ENCODE results near the gene KRTAP5-2.
"Not testable (repeated sequence)": the region's sequence is repeated elsewhere in the genome, so short reads cannot be mapped to it uniquely, and the experiment has no call there.

KRTAP5-2 gene

DNA sequence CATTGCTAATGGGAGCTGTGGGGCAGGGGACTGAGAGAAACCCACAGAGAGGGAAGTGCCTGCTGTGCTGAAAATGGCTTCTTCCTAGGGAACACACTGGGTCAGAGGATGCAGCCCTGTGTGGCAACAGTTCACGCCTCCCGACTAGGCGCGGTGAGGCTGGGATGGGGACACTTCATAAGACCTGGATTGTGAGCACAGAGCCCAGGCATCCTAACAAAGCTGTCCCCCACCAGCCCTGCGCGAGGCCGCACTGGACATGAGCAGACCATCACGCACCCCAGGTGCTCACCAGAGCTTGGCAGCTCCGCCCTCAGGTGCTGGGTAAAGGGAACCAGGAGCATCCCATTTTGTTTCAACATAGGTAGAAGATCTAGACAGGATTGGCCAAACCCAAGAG lies 25.6 kb upstream of the KRTAP5-2 start:
- no peaks in the 10 kb centered on the region for H3K36me3 Mint-ChIP-seq (ENCODE audit: low read depth)
- no peak overlapping the region for H3K27ac Mint-ChIP-seq
- H3K27me3 Mint-ChIP-seq (ENCODE audit: low read depth) = peaks cover 29% of the 10 kb centered on the region
- no peaks in the 10 kb centered on the region for H3K4me1 Mint-ChIP-seq
- TF ChIP-seq, protein P1, sequence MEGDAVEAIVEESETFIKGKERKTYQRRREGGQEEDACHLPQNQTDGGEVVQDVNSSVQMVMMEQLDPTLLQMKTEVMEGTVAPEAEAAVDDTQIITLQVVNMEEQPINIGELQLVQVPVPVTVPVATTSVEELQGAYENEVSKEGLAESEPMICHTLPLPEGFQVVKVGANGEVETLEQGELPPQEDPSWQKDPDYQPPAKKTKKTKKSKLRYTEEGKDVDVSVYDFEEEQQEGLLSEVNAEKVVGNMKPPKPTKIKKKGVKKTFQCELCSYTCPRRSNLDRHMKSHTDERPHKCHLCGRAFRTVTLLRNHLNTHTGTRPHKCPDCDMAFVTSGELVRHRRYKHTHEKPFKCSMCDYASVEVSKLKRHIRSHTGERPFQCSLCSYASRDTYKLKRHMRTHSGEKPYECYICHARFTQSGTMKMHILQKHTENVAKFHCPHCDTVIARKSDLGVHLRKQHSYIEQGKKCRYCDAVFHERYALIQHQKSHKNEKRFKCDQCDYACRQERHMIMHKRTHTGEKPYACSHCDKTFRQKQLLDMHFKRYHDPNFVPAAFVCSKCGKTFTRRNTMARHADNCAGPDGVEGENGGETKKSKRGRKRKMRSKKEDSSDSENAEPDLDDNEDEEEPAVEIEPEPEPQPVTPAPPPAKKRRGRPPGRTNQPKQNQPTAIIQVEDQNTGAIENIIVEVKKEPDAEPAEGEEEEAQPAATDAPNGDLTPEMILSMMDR (IDR thresholded peaks at IDR 0.05; ENCODE audit: unreplicated experiment in 3 of 3) = no peak
- no peak overlapping the region for H3K4me3 Mint-ChIP-seq
- H3K9me3 Mint-ChIP-seq = peaks cover 2% of the 10 kb centered on the region

DNA sequence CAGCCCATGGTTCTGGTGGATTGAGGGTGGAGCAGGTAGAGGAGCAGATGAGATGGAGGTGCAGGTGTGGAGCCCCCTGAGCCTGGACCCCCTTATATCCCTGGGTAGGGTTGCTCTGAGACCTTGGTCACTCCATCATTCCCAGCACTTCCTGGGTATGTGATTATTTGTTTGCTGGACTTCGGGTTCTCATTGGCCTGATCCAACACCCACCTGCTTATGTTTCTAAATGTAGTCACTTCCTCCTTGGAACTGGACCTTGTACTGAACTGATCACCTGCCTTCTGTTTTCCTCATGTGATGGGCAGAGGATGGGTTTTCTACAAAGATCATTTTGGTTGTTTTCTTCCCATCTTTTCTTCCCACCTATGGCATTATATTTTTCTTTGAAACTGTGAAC lies 24.0 kb upstream of the KRTAP5-2 start, which contains the start of gene KRTAP5-4:
KRTAP5-4 (minus strand) TSS at position 53 of the 400 bp plus-strand sequence; CDS start at position 8, 45 bp downstream.
- no peak within 1 kb of the TSS for H3K27ac Mint-ChIP-seq

GRCh38 chr11:1619449-1619848 lies 21.4 kb upstream of the KRTAP5-2 start:
- Mint-ChIP-seq H3K27me3 (ENCODE audit: low read depth) (peaks cover 15% of the 10 kb centered on the region), H3K9me3 (peaks cover 11% of the 10 kb centered on the region), H3K27ac (no peak overlapping the region), H3K4me3 (no peak overlapping the region), H3K36me3 (ENCODE audit: low read depth) (no peaks in the 10 kb centered on the region), H3K4me1 (no peaks in the 10 kb centered on the region)
- TF ChIP-seq, protein P1 (IDR thresholded peaks at IDR 0.05; ENCODE audit: unreplicated experiment in 3 of 3) = no peak

More for the DNA sequence above, 24.0 kb upstream of the KRTAP5-2 start, which contains the start of gene KRTAP5-4:
- H3K4me3 Mint-ChIP-seq = no peak within 1 kb of the TSS
- H3K36me3 Mint-ChIP-seq (ENCODE audit: low read depth) = no peaks in the 10 kb centered on the region
- peaks cover 6% of the 10 kb centered on the region for H3K9me3 Mint-ChIP-seq
- H3K27me3 Mint-ChIP-seq (ENCODE audit: low read depth) = peaks cover 27% of the 10 kb centered on the region
- TF ChIP-seq, protein P1 (IDR thresholded peaks at IDR 0.05; ENCODE audit: unreplicated experiment in 3 of 3) = no peak
- no peaks in the 10 kb centered on the region for H3K4me1 Mint-ChIP-seq

- H3K4me1 Mint-ChIP-seq = no peaks in the 10 kb centered on the region
- H3K9me3 Mint-ChIP-seq = peaks cover 15% of the 10 kb centered on the region
- TF ChIP-seq, protein P1 (IDR thresholded peaks at IDR 0.05; ENCODE audit: unreplicated experiment in 3 of 3) = no peak
- peaks cover 9% of the 10 kb centered on the region for H3K27me3 Mint-ChIP-seq (ENCODE audit: low read depth)
- H3K27ac Mint-ChIP-seq = no peak overlapping the region
- no peaks in the 10 kb centered on the region for H3K36me3 Mint-ChIP-seq (ENCODE audit: low read depth)
- H3K4me3 Mint-ChIP-seq = no peak overlapping the region
Observed at GRCh38 chr11:1618231-1618630, 20.1 kb upstream of the KRTAP5-2 start.

GRCh38 chr11:1608363-1608762 lies 10.3 kb upstream of the KRTAP5-2 start, which contains the start of gene KRTAP5-3:
TSS of gene KRTAP5-3 (minus strand) at chr11:1608463. CDS start at chr11:1608385, 78 bp downstream.
- H3K4me1 Mint-ChIP-seq = peaks cover 7% of the 10 kb centered on the region
- H3K4me3 Mint-ChIP-seq = peak within 1 kb of the TSS in 2 of 3 experiments; percentile 14 to 38
- H3K36me3 Mint-ChIP-seq (ENCODE audit: low read depth) = no peaks in the 10 kb centered on the region
- peak within 1 kb of the TSS in 1 of 3 experiments; percentile 16 for H3K27ac Mint-ChIP-seq
- H3K9me3 Mint-ChIP-seq = peaks cover 6% of the 10 kb centered on the region
- TF ChIP-seq, protein P1 (IDR thresholded peaks at IDR 0.05; ENCODE audit: unreplicated experiment in 3 of 3) = no peak
- peaks cover 37% of the 10 kb centered on the region for H3K27me3 Mint-ChIP-seq (ENCODE audit: low read depth)

GRCh38 chr11:1607901-1608300 lies 9.8 kb upstream of the KRTAP5-2 start:
- peaks cover 42% of the 10 kb centered on the region for H3K27me3 Mint-ChIP-seq (ENCODE audit: low read depth)
- not testable (repeated sequence) for H3K4me3 Mint-ChIP-seq; H3K9me3 Mint-ChIP-seq; H3K4me1 Mint-ChIP-seq; H3K27ac Mint-ChIP-seq; H3K36me3 Mint-ChIP-seq (ENCODE audit: low read depth)

DNA sequence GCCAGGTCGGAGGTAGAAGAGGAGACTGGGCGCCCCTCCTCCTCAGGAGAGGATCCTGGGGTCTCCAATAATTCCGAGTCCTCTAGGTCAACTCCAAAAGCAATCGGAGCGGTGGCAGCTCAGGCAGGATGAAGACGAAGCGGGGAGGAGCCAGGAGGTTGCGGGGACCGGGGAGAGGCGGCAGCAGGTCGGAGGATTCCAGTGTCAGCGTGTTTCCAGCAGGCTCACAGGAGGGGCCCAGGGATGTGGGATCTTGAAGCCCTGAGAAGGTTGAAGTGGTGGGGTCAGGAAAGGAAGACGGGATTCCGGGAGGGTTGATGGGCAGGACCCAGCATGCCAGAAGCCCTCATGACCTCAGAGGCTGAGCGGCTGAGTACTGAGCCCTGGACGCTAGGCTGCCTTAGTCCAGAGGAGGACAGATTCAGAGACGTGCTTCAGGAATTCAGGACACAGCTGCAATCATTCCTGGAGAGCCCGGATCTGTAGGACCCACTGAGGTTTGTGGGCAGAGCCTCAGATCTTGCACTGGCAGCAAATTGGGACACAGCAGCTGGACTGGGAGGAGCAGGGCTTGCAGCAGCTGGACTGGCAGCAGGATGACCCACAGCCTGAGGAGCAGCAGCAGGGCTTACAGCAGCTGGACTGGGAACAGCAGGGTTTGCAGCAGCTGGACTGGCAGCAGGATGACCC lies 9.2 kb upstream of the KRTAP5-2 start:
- H3K36me3 Mint-ChIP-seq (ENCODE audit: low read depth); H3K4me1 Mint-ChIP-seq; H3K9me3 Mint-ChIP-seq: not testable (repeated sequence)
- Mint-ChIP-seq H3K4me3 (peak overlapping the region in 2 of 3 experiments; percentile 38 to 48), H3K27ac (peak overlapping the region in 1 of 3 experiments; percentile 16), H3K27me3 (ENCODE audit: low read depth) (peaks cover 45% of the 10 kb centered on the region)

DNA sequence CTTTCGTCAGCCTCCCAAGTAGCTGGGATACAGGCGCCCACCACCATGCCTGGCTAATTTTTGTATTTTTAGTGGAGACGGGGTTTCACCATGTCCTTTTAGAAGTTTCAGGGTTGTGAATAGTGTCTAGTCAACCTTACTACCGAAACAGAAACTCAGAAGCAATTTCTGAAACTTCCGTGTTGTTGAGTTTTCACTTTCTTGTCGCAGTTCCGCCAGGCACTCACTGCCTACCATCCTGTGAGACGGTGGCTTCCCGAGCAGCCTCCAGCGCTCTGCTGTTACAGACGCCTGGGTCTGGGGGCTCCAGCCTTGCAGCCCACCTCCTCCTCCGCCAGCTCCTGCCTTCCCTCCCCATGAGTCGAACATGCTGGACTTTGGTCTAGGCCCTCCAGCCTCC lies 7.8 kb upstream of the KRTAP5-2 start:
- H3K27ac Mint-ChIP-seq; H3K4me3 Mint-ChIP-seq; H3K4me1 Mint-ChIP-seq; H3K36me3 Mint-ChIP-seq (ENCODE audit: low read depth): not testable (repeated sequence)
- Mint-ChIP-seq H3K9me3 (peaks cover 14% of the 10 kb centered on the region), H3K27me3 (ENCODE audit: low read depth) (peaks cover 59% of the 10 kb centered on the region)

Data from nephron (organoid).